Calu3 (cell line): ENCODE measurements around the gene SPON2. TPM values are rescaled to one million over a fixed set of nuclear protein-coding genes. Genes with fewer than 3 reads are reported as not detected.

Experiments used
- BruUV-seq: library from RNA; stranded (reverse); fragments of 400-500 nt; replicated peaks from 2 replicates; lab custom pipeline; 2021; lab: Mats Ljungman, UMichigan
- CTCF ChIA-PET: fragments of 300-600 bp; sonication (Branson Sonifier 250); formaldehyde crosslinking; loops from one replicate; lab custom pipeline; 2022; ENCODE audit warnings: antibody characterized with exemption; lab: Charles Lee
- DNase-seq: peaks from one replicate; pipeline ENCODE4 v3.0.0; 2022
- H3K27ac Mint-ChIP-seq: one replicate; pipeline ENCODE4 v1.8.0; 2022; ENCODE audit warnings: mixed read lengths; ENCODE audit not compliant: unreplicated experiment
- H3K27me3 Mint-ChIP-seq: one replicate; pipeline ENCODE4 v1.8.0; 2022; ENCODE audit warnings: mixed read lengths; ENCODE audit not compliant: unreplicated experiment
- H3K36me3 Mint-ChIP-seq: one replicate; pipeline ENCODE4 v1.8.0; 2022; ENCODE audit warnings: mild to moderate bottlenecking, moderate library complexity, mixed read lengths; ENCODE audit not compliant: insufficient read depth, unreplicated experiment
- H3K4me1 Mint-ChIP-seq: one replicate; pipeline ENCODE4 v1.8.0; 2022; ENCODE audit warnings: mild to moderate bottlenecking, low read depth, mixed read lengths; ENCODE audit not compliant: unreplicated experiment
- H3K4me3 Mint-ChIP-seq: one replicate; pipeline ENCODE4 v1.8.0; 2022; ENCODE audit warnings: mild to moderate bottlenecking, low read depth, moderate library complexity, mixed read lengths; ENCODE audit not compliant: unreplicated experiment
- H3K9me3 Mint-ChIP-seq: one replicate; pipeline ENCODE4 v1.8.0; 2022; ENCODE audit warnings: low read depth, mixed read lengths; ENCODE audit not compliant: unreplicated experiment
- CTCF ChIP-seq: fragments of 200-600 bp; IDR thresholded peaks from one replicate; pipeline ENCODE4 v1.8.0; 2022; ENCODE audit warnings: antibody characterized with exemption; ENCODE audit not compliant: unreplicated experiment
- intact Hi-C: fragments of 100-400 bp; cut with micrococcal nuclease; formaldehyde crosslinking; loops from one replicate; pipeline ENCODE4 v1.10.0; 2022; ENCODE audit not compliant: unreplicated experiment
- total RNA-seq: library from RNA; stranded (reverse); gene quantifications from 2 replicates; pipeline ENCODE4 v1.2.3, GENCODE V29; 2022

The SPON2 gene
- total RNA-seq, 1 experiment from 2014 or later: 2.2 TPM

DNA sequence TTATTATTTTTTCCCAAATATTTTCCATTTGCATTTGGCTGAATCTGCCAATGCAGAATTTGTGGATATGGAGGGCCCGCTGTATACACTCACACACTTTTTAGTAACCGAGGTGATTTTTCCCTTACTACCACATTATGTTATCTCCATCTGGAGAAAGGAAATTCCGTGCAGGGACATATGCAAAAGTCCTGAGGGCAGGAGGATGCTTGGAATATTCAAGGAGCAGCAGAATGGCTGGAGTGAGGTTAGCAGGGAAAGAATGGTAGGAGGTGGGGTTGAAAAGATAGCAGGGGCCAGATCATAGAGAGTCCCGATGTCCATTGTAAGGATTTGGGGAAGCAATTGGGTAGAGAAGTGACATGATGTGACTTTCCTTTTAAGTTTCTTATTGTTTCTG is 47.6 kb downstream of the SPON2 start:
- peaks cover 26% of the 10 kb centered on the region for H3K27me3 Mint-ChIP-seq
- no peak for TF ChIP-seq CTCF
- no peaks in the 10 kb centered on the region for H3K9me3 Mint-ChIP-seq
- no peak overlapping the region for H3K4me3 Mint-ChIP-seq
- BruUV-seq: no TSS peak
- no peak for DNase-seq
- intact Hi-C loops: no loop called here
- CTCF ChIA-PET: no interaction called here
- no peaks in the 10 kb centered on the region for H3K36me3 Mint-ChIP-seq
- H3K27ac Mint-ChIP-seq: no peak overlapping the region
- no peaks in the 10 kb centered on the region for H3K4me1 Mint-ChIP-seq

DNA sequence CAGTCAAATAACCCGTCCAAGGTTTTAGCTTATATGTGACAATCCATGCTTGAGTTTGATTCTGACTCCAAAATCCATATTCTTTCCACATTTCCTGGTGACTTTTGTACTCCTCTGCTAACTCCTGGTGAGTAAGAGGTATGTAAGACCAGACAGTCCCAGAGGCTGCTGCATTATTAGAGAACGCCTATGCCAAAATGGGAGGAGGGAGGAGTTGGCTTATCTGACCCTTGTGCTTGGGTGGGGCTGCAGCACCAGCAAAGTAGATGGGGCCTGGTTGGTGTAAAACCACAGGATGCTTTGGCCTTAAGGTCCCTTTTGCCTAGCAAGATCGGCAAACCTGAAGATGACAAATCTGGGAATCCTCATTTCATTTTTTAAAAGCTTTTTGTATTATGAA is 49.9 kb downstream of the SPON2 start:
- BruUV-seq: no TSS peak
- TF ChIP-seq CTCF: no peak
- Mint-ChIP-seq H3K27ac (no peak overlapping the region), H3K9me3 (no peaks in the 10 kb centered on the region), H3K27me3 (peaks cover 14% of the 10 kb centered on the region), H3K36me3 (no peaks in the 10 kb centered on the region), H3K4me1 (no peaks in the 10 kb centered on the region), H3K4me3 (no peak overlapping the region)
- CTCF ChIA-PET: interaction anchor here (0.6 kb wide), 1 partner anchor 297 kb away, joined by 3 read pairs; the partner anchor contains the start of gene CPLX1
- intact Hi-C loops: no loop called here
- no peak for DNase-seq

Other genes starting within 250 kb of the SPON2 start
- gene GAK, start 240.3 kb downstream of the SPON2 start, total RNA-seq: 91.3 and 94.1 TPM in 2 replicates
- 18.8 and 24.2 TPM in 2 replicates for gene TMEM175, start 240.1 kb downstream of the SPON2 start, total RNA-seq
- gene DGKQ, start 199.0 kb downstream of the SPON2 start, total RNA-seq: 8.8 and 11.8 TPM in 2 replicates
- 36.9 and 38.8 TPM in 2 replicates for gene IDUA, start 185.5 kb downstream of the SPON2 start, total RNA-seq
- gene SLC26A1, start 179.2 kb downstream of the SPON2 start, total RNA-seq: 0.49 and 0.68 TPM in 2 replicates
- 36.8 and 43.2 TPM in 2 replicates for gene FGFRL1, start 161.0 kb downstream of the SPON2 start, total RNA-seq
- not detected in 2 replicates for gene RNF212, start 59.0 kb downstream of the SPON2 start, total RNA-seq
- 115 and 130 TPM in 2 replicates for gene CTBP1, start 76.5 kb upstream of the SPON2 start, total RNA-seq
- gene MAEA, start 117.3 kb upstream of the SPON2 start, total RNA-seq: 59.0 and 59.6 TPM in 2 replicates
- 19.9 and 22.6 TPM in 2 replicates for gene UVSSA, start 174.6 kb upstream of the SPON2 start, total RNA-seq
- not detected in 2 replicates for gene NKX1-1, start 233.9 kb upstream of the SPON2 start, total RNA-seq